Suprapubic skin (tissue), 4 donors: Measurements from ENCODE around the gene SBNO2.

ENCODE experiments used
- EP300 ChIP-seq: sonication (generic); formaldehyde crosslinking; IDR thresholded peaks from one replicate; pipeline ENCODE4 v1.6.1; 2017; ENCODE audit warnings: antibody characterized with exemption
- POLR2A ChIP-seq, 2 donors: fragments of 450-650 bp; IDR thresholded peaks; one replicate each; pipeline ENCODE4 v1.6.1; 2017; ENCODE audit warnings: antibody characterized with exemption in 2 of 2, mild to moderate bottlenecking in 2 of 2, moderate library complexity in 2 of 2
- POLR2AphosphoS5 ChIP-seq, 3 donors: sonication (generic); formaldehyde crosslinking; IDR thresholded peaks; one replicate each; pipeline ENCODE4 v1.6.1; 2017; ENCODE audit warnings: antibody characterized with exemption in 3 of 3
- TF ChIP-seq, protein P1 (sequence below), 2 donors: fragments of 200-600 bp in 1 of 2; fragments of 450-650 bp in 1 of 2; sonication (generic) in 1 of 2; IDR thresholded peaks; one replicate each; pipeline ENCODE4 v1.5.1; 2016 to 2019; ENCODE audit warnings: antibody characterized with exemption in 2 of 2, mild to moderate bottlenecking in 1 of 2, moderate library complexity in 1 of 2

DNA sequence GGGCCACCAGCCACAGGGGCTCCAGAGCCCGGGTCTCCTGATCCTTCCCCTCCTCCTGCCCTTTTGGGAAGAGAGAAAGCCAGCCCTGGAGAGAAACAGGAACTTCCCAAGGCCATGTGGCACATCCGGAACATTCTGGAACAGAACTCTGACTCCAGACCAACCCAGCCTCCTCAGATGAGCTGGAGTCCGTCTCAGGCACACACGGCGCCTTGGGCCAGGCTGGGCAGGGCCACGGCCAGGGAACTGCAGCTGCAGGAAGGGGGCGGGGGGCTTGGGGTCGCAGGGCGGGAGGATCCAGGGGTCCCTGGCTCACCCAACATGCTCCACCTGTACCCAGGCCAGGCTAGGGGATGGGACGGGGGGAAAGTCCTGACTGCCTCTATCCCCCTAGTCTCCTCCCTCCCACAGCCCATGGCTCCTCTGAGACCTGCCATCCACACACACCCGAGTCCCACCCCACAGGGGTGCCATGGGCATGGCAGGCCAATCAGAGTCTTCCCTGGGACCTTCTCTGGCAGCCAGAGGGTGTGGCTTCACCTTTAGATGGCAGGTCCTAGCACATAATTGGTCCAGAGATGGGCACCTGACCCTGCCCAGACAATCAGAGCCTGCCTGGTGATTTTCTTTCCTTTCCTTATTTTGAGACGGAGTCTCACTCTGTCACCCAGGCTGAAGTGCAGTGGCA is 22.9 kb downstream of the SBNO2 start:
- TF ChIP-seq, protein P1, sequence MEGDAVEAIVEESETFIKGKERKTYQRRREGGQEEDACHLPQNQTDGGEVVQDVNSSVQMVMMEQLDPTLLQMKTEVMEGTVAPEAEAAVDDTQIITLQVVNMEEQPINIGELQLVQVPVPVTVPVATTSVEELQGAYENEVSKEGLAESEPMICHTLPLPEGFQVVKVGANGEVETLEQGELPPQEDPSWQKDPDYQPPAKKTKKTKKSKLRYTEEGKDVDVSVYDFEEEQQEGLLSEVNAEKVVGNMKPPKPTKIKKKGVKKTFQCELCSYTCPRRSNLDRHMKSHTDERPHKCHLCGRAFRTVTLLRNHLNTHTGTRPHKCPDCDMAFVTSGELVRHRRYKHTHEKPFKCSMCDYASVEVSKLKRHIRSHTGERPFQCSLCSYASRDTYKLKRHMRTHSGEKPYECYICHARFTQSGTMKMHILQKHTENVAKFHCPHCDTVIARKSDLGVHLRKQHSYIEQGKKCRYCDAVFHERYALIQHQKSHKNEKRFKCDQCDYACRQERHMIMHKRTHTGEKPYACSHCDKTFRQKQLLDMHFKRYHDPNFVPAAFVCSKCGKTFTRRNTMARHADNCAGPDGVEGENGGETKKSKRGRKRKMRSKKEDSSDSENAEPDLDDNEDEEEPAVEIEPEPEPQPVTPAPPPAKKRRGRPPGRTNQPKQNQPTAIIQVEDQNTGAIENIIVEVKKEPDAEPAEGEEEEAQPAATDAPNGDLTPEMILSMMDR (IDR thresholded peaks at IDR 0.05): no peak
- TF ChIP-seq EP300 (no peak), POLR2AphosphoS5 (IDR thresholded peaks at IDR 0.05) (no peak), POLR2A (IDR thresholded peaks at IDR 0.05) (no peak)
